ENCODE results near the gene KCNIP3.
"Not testable (repeated sequence)": the region's sequence is repeated elsewhere in the genome, so short reads cannot be mapped to it uniquely, and the experiment has no call there.

KCNIP3 gene

DNA sequence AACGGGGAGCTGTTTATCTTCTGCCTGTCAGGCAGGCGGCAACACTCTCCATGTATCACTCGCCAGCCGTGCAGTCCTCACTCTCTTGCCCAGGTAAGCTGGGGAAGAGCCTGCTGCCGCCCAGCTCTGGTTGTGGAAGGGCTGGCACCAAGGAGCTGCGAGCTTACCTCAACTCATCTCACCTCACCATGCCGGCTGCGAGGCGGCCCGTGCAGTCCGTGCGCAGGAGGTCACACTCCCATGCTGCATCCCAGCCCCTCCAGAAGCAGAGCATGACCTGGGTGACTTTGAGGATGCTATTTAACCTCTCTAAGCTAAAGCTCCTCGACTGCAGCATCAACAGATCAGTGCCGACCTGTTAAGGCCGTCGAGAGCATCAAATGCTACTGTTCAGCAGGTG, 118.4 kb downstream of the KCNIP3 start:
- DNase-seq (ENCODE audit: low read depth): not testable (repeated sequence)

DNA sequence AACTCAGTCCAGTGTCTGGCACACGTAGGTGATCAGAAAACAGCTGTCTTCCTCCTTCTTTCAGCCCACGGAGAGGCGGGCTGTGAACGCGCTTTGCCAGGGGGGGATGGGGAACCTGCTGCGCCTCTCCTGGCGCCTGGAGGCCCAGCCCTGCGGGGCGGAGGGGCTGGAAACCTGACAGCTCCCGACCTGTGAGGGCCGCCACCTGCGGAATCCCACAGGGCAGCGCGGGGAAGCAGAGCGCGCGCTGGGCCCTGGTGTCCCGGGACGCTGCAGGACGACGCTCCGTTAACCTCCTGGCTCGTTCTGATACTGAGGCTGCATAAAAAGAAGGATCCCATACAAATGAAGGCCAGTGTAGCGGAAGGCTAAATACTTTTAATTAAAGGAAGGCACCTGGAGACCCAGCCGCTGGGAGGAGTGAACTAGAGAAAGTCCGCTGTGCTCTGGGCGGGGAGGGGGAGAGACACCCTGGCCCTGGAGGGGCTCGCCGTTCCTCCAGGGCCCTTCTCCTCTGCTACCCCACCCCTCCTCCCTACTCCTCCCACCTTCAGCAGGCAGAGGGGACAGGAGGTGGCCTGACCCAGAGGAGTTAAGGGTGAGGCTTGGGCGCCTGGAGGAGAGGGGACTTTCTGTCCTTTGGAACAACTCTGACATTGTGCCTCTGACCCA, 130.2 kb downstream of the KCNIP3 start:
- DNase-seq (ENCODE audit: low read depth): not testable (repeated sequence)

DNA sequence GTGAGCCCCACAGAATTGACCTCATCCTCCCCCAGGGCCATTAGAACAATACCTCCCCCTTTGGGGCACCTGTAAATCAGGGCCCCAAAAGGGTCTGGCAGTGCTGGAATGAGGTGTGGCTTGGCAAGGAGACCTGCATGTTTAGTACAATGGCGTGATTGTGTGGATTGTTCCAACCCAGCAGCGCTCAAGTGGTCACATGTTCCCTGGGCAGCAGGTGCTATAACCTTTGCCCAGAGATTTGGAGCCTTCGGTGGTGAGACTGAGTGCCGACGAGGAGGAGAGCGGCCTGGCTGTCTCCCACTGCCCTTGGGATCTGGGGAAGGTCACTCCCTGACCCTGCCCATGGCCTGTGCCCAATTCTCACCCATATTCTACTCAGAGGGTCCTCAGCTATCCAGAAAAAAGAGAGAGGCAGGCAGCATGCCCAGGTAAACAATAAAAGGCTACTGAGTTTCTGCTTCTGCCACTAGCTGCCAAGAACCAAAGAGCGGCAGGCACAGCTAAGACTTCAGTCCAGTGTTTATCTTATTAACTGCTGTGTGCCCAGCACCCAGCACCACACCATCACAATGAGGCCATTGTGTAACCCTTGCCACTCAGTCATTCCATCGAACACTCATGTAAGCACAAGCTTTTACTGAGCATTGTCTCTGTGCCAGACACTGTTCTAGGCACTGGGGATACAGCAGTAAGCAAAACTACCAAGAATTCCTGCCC, 132.8 kb downstream of the KCNIP3 start:
- DNase-seq (ENCODE audit: low read depth): not testable (repeated sequence)

DNA sequence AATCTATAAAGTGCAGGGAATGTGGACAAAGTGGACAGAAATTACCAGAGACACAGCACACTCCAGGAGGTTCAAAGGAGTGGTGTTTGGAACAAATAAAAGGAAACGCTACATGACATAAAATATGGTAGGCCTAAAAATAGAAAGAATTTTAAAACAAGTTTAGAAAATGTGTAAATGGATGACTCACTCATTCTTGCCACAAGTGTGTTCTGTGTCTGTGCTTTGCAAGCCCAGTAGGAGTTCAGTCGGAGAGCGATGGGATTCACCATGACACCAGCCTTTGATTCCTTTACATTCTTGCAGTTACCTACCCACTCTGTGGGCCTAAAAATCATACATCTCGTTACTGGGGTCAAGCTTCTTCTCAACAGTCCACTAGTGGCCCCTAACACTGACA, 136.2 kb downstream of the KCNIP3 start:
- DNase-seq (ENCODE audit: low read depth): not testable (repeated sequence)

DNA sequence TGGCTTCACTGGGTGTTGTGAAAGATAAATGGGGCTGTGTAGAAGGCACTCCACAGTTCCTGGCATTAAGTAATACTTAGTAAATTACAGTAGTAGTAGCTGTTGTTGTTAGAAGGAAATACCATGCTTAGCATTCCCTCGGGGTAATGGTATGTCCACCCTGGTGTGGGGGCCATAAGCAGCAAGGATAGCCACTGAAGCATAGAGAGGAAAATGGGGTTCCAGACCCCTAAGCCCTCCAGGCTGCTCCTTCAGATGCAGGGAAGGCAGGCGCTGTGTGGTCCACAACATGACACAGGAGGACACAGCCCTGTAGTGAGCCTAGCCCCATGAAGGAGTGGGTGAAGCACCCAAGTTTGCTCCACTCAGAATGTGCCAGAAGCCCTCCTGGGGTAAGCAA, 136.8 kb downstream of the KCNIP3 start:
- not testable (repeated sequence) for DNase-seq (ENCODE audit: low read depth)

DNA sequence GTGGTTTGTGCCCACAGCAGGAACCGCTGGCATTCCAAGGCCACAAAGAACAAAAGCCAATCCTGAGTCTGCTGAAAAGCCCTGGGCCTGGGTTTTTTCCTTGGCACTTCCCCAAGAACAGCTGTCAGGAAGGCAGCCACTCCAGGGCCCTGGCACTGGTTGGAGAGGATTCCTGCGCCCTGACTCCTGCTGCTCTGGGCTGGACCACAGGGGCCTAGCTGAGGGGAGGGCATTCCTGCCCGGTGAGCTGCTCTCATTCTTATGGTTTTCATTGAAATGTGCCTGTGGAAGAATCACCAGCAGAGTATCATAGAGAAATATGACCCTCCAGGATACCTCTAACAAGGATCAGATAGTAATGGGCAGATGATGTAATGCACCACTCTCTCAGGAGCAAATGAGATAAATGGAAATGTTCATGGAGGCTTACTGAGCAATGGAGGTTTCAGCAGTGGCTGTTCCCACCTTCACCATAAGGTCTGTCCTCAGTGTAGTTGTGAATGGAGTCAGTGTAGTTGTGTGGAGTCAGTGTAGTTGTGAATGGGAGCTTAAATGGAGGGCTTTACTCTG, 137.4 kb downstream of the KCNIP3 start:
- not testable (repeated sequence) for DNase-seq (ENCODE audit: low read depth)

DNA sequence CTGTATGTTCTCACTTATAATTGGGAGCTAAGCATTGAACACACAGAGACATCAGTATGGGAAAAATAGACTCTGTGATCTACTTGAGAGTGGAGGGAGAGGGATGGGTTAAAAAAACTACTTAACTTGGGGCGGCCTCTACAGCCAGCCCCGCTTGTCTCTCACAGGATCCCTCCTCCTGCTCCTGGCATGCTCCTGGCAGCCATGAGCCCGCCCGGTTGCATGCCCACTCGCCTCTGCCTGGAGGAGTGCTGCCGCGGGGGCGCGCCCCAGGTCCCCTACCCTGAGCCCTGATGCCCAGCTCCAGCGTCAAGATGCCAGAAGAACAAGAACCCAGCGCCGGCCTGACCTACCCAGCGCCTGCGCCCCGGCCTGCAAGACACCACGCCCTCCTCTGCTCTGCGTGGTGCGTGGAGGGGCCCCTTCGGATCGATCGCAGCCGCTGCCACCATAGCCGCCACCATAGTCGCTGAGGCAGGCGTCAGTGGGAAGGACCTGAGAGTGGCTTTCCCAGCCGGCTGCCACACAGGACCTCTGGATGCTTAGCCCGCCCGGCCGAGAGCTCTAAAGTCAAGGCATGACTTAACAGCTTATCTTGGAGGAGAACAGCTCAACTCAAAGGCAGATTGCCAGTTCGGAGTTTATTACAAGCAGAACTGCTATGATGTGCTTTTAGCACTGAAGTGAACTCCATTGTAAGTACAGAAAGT, 138.2 kb downstream of the KCNIP3 start:
- DNase-seq (ENCODE audit: low read depth): not testable (repeated sequence)
